IMR-90 (cell line): Measurements from ENCODE around the gene ACIN1.

Experiments used
- BHLHE40 ChIP-seq: fragments of 150-350 bp; IDR thresholded peaks from 2 replicates; pipeline ENCODE4 v1.6.1; 2016; ENCODE audit warnings: mild to moderate bottlenecking, low read depth, low read length
- CEBPB ChIP-seq: IDR thresholded peaks from 2 replicates; pipeline ENCODE4 v1.6.1; 2012; ENCODE audit warnings: low read depth, low read length, improper control_type of control experiment
- FOS ChIP-seq: fragments of 150-350 bp; IDR thresholded peaks from 2 replicates; pipeline ENCODE4 v1.6.1; 2016; ENCODE audit warnings: low read depth, low read length
- MAZ ChIP-seq: IDR thresholded peaks from 2 replicates; pipeline ENCODE4 v1.6.1; 2012; ENCODE audit warnings: low read depth, mild to moderate bottlenecking, low read length, improper control_type of control experiment, moderate library complexity, borderline replicate concordance
- MXI1 ChIP-seq: IDR thresholded peaks from 2 replicates; pipeline ENCODE4 v1.6.1; 2012; ENCODE audit warnings: low read depth, mild to moderate bottlenecking, low read length, moderate library complexity, borderline replicate concordance
- POLR2A ChIP-seq: IDR thresholded peaks from 2 replicates; pipeline ENCODE4 v1.6.1; 2012; ENCODE audit warnings: mild to moderate bottlenecking, low read depth, low read length
- RCOR1 ChIP-seq: IDR thresholded peaks from 2 replicates; pipeline ENCODE4 v1.6.1; 2012; ENCODE audit warnings: mild to moderate bottlenecking, low read length, improper control_type of control experiment; ENCODE audit not compliant: insufficient replicate concordance
- RFX5 ChIP-seq: IDR thresholded peaks from 2 replicates; pipeline ENCODE4 v1.8.0; 2012; ENCODE audit warnings: low read depth, mild to moderate bottlenecking, low read length, moderate library complexity
- TF ChIP-seq, protein P1 (sequence below): conservative IDR thresholded peaks from 2 replicates; pipeline ENCODE4 v1.5.1; 2012; ENCODE audit warnings: mild to moderate bottlenecking, low read depth, low read length, improper control_type of control experiment
- TF ChIP-seq, protein P2 (sequence below): fragments of 150-350 bp; IDR thresholded peaks from 2 replicates; pipeline ENCODE4 v1.6.1; 2016; ENCODE audit warnings: low read depth, mild to moderate bottlenecking, low read length, moderate library complexity, borderline replicate concordance
- TF ChIP-seq, protein P3 (sequence below): fragments of 150-350 bp; IDR thresholded peaks from 2 replicates; pipeline ENCODE4 v1.6.1; 2017; ENCODE audit warnings: mild to moderate bottlenecking, antibody characterized with exemption, low read length, low read depth

DNA sequence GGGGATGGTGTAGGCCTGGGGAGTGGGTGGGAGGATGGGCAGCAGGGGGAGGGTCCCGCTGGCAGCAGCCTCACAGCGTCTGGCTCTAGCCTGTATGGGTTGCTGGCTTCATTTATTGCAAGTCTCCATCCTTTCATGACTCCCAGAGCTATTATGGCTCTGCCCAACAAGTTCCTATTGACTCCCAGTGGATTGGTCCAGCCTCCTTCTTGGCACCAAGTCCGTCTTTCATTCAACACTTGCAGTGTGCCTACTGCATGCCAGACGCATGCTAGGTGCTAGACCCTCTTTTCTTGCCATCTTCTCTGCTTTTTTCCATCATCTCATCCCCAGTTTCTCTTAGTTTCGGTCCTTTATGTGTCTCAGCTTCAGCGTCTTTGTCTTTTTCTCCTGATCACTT is 51.8 kb downstream of the ACIN1 start:
- TF ChIP-seq POLR2A (no peak), FOS (no peak), BHLHE40 (no peak), RCOR1 (no peak), MXI1 (no peak), MAZ (no peak), RFX5 (no peak), CEBPB (no peak)
- TF ChIP-seq, protein P1, sequence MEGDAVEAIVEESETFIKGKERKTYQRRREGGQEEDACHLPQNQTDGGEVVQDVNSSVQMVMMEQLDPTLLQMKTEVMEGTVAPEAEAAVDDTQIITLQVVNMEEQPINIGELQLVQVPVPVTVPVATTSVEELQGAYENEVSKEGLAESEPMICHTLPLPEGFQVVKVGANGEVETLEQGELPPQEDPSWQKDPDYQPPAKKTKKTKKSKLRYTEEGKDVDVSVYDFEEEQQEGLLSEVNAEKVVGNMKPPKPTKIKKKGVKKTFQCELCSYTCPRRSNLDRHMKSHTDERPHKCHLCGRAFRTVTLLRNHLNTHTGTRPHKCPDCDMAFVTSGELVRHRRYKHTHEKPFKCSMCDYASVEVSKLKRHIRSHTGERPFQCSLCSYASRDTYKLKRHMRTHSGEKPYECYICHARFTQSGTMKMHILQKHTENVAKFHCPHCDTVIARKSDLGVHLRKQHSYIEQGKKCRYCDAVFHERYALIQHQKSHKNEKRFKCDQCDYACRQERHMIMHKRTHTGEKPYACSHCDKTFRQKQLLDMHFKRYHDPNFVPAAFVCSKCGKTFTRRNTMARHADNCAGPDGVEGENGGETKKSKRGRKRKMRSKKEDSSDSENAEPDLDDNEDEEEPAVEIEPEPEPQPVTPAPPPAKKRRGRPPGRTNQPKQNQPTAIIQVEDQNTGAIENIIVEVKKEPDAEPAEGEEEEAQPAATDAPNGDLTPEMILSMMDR: no peak
- TF ChIP-seq, protein P2, sequence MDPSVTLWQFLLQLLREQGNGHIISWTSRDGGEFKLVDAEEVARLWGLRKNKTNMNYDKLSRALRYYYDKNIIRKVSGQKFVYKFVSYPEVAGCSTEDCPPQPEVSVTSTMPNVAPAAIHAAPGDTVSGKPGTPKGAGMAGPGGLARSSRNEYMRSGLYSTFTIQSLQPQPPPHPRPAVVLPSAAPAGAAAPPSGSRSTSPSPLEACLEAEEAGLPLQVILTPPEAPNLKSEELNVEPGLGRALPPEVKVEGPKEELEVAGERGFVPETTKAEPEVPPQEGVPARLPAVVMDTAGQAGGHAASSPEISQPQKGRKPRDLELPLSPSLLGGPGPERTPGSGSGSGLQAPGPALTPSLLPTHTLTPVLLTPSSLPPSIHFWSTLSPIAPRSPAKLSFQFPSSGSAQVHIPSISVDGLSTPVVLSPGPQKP: no peak
- TF ChIP-seq, protein P3, sequence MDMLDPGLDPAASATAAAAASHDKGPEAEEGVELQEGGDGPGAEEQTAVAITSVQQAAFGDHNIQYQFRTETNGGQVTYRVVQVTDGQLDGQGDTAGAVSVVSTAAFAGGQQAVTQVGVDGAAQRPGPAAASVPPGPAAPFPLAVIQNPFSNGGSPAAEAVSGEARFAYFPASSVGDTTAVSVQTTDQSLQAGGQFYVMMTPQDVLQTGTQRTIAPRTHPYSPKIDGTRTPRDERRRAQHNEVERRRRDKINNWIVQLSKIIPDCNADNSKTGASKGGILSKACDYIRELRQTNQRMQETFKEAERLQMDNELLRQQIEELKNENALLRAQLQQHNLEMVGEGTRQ: no peak
